Measurements from ENCODE around the gene TLE1.
"Not testable (repeated sequence)": the region's sequence is repeated elsewhere in the genome, so short reads cannot be mapped to it uniquely, and the experiment has no call there.

Gene TLE1

DNA sequence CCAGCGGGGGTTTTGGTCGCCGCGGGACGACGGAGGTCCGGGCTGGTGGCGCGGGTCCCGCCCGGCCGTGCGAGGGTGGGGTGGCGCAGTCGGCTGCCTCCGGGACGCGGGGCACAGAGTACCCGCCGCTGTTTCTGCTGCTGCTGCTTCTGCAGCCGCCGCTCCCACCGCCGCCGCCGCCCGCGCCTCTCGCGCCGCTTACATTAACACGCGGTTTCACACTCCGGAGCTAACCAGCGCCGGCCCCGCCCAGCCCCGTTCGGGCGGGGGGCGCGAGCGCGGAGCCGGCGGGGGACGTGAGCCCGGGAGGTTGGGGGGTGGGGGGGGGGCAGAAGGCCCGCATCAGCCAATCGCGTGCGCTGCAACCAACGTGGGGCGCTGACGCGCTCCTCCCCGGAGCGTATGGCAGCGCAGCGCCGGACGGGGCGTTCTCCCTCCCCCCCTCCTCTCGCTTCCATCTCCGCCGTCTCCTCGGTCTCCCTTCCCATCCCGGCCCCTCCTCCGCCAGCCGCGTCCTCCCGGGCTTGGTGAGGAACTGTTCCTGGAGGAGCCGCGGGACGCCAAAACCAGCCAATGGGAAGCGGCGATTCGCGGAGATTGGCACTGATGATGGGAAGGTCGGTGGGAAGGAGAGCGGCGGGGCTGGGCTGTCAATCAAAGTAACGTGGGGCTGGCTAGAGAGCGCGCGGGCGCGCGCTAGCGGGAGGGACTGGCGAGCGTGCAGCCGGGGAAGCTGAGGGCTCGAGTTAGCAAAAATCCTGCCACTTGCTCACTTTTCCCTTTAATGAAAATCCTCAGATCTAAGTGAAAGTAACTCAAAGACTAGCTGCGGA lies at the start of gene TLE1:
TSS of gene TLE1 (minus strand) at position 205 of the 833 bp plus-strand sequence. CDS start 1,307 bp downstream, outside the sequence.
- peak; percentile 81 to 92 for DNase-seq

GRCh38 chr9:81737871-81738507 lies 48.6 kb upstream of the TLE1 start:
- DNase-seq: no peak

- DNase-seq: not testable (repeated sequence)
These were observed 41.2 kb upstream of the TLE1 start for GRCh38 chr9:81730498-81730897.

DNA sequence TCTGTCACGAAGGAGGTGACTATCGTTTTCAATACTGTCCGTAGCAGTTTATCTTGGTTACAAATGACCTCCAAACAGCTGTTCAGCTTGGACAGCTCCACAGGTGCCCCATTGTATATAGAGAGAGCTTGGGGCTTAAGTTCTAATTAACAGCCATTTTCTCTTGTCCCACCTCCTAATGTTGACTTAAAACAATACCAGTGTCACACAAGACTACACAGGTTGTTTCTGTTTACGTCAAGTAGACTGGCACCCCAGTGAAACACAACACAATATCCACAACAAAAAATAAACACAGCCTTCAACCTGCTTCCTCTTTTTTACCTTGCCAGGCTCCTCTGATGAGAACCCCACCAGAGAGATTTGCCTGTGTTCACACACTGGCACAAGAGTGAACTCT lies 39.8 kb upstream of the TLE1 start:
- peak in 1 of 2 donors; percentile 23 for DNase-seq

DNA sequence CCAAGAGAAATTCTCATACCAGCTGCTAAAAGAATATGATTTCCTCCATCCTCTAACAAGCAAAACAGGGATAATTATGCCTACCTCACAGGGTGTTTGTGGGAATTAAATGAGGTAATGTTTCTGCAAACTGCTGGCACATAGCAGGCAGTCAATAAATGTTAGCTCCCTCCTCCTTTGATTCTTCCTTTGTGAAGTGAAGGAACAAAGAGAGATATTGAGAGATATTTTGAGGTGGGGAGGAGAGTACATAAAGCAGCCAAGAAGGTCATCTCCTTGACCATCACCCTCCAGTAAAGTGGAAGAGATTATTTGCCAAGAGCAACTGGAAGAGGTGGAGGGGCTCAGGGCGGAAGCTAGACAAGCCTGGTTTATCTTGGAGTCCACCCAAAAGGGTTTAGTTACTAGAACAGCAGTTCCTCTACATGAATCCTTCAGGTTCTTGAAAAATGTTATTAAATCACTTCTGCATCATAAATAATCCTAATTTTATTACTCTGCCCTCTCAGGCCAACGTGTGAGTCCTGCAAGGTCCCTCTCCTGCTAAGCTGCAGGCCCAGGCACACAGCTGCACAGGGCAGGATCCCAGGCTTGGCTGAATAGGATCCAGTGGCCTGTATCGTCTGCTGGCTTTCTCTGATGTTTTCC lies 35.0 kb upstream of the TLE1 start:
- DNase-seq: no peak

GRCh38 chr9:81722277-81722676 lies 32.9 kb upstream of the TLE1 start:
- no peak for DNase-seq

DNA sequence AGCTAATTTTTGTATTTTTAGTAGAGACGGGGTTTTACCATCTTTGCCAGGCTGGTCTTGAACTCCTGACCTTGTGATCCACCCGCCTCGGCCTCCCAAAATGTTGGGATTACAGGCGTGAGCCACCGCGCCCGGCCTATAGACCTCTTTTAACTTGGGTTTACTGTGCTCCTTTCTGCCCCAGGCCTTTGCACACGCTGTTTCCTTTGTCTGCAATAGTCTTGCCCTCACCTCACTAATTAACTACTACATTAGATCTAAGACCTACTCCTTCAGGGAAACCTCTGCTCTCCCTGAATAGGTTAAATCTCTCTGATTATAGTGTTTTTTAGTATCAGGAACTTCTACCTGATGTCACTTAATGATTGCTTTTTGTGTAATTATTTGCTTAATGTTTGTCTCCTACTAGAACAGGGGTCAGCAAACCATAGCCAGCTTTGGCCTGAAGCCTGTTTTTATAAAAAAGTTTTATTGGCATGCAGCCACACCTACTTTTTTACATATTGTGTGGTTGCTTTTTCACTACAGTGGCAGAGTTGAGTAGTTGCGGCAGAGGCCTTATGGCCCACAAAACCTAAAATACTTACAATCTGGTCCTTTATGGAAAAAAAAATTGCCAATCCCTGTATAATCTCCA lies 31.2 kb upstream of the TLE1 start:
- no peak for DNase-seq

DNA sequence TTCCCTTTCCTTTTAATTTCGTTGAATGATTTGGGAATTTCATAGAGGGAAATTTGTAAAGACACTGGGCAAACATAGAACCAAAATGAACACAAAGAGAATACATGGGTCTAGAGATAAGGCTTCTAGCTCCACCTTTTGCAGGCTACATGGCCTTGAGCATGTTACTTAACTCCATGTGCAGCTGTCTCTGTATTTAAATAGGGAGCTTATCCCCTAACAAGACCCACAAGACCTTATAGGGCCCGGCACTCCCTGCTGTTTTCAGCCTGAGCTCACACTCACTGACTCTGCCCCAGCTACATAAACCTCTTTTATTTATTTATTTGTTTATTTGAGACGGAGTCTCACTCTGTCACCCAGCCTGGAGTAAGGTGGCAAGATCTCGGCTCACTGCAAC lies 30.6 kb upstream of the TLE1 start:
- no peak for DNase-seq

GRCh38 chr9:81718244-81718643 lies 28.9 kb upstream of the TLE1 start:
- DNase-seq: no peak

GRCh38 chr9:81717747-81718077 lies 28.4 kb upstream of the TLE1 start:
- DNase-seq: no peak

DNA sequence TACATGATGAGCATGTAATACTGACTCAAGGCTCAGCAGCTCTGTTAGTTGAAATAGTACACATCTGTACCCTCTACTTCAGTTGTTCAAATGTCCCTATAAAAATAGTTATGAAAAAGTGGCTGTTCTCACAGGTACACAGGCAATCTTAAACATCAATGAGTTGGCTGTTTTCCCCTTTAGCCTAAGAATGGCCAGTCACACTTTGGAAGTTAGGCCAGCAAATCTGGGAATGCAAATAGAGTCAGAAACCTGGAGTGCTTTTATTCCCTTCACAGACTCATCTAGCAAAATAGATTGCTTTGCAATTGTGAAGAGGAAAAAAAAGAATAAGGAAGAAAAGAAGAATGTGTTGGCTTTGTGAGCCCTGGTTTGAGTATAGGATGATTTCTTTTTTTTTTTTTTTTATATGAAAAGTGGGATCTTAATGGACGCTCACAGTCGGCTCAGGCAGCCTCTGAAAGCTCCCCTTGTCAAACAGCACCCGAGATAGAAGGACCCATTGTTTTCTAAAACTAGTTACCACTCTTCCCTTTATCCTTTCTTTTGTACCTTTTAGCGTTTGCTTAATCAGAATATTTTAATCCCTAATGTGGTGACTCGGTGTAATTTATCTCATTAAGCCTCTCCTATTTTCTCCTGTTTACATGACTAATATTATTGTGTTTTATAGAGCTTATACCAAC lies 27.9 kb upstream of the TLE1 start:
- DNase-seq: no peak

DNA sequence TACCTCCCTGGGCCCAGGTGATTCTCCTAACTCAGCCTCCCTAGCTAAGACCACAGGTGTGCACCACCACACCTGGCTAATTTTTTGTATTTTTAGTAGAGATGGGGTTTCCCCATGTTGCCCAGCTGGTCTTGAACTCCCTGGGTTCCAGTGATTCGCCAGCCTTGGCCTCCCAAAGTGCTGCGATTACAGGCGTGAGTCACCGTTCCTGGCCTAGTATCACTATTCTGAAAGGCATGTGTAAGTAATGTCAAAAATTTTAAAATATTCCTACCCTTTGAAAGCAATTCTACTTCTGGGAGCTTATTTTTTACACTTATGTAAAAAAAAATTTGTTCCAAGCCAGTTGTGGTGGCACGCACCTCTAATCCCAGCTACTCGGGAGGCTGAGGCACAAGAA lies 27.1 kb upstream of the TLE1 start:
- no peak for DNase-seq

DNA sequence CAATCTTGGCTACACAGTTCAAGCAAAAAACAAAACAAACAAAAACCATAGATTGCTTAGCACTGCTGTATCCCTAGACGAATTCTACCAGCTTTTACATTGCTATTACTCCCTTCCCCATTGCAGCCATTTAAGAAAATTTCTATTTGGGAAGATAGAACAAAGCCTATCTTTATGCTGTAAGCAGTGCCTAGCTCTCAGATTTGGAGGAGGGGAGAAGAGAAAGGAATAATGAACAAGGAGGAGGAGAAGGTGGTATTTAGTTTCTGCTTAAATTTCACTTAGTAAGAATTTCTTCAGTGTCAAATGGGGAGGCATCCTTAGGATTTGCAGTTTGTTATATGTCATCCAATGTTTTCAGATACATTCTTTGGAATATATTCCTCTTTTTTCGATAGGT lies 16.2 kb upstream of the TLE1 start:
- no peak for DNase-seq

DNA sequence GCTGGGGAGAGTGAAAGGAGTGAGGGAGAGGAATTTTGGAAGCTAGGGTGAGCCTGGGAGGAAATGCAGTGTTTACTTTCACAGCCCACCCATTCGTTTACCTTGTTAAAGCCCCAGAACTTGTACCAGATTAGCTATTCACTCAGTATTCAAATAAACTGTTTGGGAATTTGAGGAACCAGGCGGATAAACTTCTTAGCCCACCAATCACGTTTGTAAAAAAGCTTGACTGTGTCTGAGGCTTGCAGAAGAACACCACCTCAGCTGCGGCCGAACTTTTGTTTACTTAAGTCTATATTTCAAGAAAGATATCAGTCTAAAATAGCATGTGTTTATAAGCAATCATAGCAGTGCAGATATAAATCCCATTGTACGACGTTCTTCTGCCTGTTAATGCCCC lies 5.2 kb upstream of the TLE1 start:
- no peak for DNase-seq

DNA sequence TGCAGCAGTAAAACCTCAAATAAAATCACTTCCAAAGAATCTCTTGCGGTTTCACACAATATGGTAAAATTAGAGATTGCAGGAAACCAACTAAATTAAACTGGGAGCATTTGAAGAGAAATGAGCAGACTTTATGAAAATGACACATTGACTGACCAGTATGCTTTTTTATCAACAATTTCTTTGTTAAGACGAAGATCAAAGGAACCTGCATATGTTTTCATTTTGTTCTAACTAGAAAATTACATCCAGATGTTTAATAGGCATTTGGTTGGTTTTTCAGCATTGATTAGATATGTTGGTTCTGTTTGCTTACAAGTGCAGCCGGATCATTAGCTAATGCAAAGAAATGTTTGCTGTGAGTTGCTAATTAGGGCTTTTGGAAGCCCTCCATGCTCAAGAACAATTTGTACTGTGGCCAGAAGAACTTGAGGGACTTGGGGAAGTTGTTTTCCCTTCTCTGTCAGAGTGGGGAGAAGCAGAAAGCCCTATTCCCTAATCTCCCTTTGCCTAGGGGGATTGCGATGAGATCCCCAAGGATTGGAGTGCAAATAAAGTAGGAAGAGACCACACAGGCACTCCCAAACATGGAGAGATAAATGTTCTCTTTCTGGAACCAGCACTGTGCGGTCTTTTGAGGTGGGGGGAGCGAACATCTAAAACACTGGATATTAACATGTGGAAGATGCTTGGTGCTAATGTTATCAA lies 4.5 kb upstream of the TLE1 start:
- DNase-seq: no peak

DNA sequence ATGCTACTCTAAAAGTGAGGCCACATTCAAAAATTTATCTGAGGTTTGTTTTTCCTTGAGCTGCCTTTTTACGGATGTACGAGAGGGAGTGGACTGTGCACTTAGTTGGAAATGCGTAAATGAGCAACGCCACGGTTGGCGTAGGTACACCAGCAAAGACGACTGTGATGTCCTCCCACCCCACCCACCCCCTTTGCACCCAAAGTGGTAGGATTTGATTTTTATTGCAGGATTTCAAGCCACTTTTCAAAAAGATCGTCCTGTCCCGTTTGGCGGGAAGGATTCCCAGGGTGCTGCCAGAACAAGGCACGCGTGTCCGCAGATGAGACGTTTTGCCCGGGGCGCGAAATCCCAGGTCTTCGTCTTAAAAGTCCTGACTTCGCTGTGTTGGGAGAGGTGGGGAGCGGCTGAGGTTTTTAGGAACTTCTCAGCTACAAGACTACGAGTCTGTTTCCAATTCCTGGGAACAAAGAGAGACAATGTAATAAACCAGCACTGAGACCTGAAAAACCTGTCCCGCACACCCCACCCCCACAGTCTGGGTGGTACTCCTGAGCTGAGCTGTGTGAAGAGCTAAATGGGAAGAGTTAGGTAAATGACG lies 1.0 kb upstream of the TLE1 start:
- DNase-seq: no peak

DNA sequence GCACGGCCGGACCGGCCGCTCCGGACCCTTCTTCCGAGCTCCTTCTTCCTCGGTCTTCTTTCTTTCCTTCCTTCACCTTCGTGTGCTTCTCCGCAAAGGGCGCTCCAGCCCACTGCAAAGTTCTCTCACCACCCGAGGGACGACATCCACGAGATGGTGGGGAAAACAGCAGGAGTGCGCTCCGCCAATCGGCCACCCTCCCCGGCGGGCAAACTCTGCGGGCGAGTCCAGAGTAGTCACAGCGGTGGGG lies 329 bp downstream of the TLE1 start:
- DNase-seq: not testable (repeated sequence)

- peak in 1 of 2 donors; percentile 55 for DNase-seq
These were observed 870 bp downstream of the TLE1 start for GRCh38 chr9:81688262-81689092.

DNA sequence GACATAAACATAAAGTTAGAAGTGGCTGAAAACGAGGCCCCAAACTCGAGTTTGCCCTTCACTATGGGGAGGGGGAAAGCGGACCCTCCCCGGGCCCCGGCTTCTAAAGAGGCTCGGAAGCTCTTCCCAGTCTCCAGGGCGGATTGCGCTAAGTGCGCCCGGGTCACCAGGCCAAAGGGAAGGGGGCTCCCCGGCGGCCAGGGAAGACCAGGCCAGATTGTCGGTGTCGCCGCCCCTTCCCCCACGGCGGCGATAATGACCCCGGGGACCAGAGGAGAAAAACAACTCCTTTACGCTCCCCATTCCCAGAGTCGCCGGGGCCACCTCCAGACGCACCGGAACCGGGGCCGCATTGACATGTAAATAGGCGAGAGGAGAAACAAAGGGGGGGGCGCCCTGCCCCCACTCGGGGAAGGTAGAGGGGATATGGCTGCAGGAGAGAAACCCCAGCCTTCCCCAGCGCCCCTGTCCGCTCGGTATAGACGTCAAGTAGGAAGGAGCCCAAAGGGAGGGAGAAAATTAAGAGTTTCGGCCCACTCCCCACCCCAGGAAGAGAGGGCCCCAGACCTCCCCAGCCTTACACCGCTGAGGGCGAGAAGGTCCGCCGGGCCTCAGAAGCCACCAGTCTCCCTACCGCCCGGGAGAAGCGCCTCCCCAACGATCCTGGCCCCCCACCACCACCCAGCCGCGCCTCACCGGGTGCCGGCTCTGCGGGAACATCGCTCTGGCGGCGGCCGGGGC lies 1.7 kb downstream of the TLE1 start:
- no peak for DNase-seq
